Lower leg skin (tissue), 3 donors: ENCODE data around the gene RASSF9.

Experiments used
- POLR2A ChIP-seq, 2 donors: fragments of 450-650 bp; IDR thresholded peaks; one replicate each; pipeline ENCODE4 v1.6.1; 2016 to 2017; ENCODE audit warnings: antibody characterized with exemption in 2 of 2, mild to moderate bottlenecking in 1 of 2, moderate library complexity in 1 of 2
- TF ChIP-seq, protein P1 (sequence below), 3 donors: fragments of 450-650 bp; IDR thresholded peaks; one replicate each; pipeline ENCODE4 v1.5.1; 2016; ENCODE audit warnings: antibody characterized with exemption in 3 of 3, mild to moderate bottlenecking in 3 of 3, moderate library complexity in 2 of 3

DNA sequence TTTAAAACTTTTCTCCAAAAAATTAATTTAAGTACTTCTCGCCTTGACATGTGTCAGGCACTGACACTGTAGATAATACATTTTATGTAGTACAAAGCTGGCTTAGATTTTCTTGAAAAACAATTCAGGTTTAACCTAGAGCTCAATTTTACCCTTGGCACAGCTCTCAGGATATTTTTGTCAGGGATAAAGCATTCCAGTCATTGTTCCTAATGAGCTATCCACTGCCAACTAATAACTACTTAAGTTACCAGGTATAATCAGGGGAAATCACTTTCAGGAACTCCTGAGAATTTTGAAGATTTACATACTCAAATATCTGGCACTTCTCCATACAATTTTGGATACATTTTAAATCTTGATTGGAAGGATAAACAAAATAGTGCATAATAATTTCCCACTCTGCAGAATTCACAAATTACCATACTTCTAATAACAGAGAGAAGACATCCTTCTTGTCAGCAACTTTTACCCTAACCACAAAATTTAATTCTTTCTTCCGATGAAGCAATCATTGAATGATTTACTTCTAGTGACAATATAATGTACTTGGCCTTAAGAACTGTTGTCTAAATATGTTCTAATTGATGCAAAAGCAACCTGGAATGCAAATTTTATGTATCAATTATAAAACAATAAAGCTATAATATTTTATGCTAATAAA is 4.8 kb downstream of the RASSF9 start:
- no peak for TF ChIP-seq POLR2A (IDR thresholded peaks at IDR 0.05)
- TF ChIP-seq, protein P1, sequence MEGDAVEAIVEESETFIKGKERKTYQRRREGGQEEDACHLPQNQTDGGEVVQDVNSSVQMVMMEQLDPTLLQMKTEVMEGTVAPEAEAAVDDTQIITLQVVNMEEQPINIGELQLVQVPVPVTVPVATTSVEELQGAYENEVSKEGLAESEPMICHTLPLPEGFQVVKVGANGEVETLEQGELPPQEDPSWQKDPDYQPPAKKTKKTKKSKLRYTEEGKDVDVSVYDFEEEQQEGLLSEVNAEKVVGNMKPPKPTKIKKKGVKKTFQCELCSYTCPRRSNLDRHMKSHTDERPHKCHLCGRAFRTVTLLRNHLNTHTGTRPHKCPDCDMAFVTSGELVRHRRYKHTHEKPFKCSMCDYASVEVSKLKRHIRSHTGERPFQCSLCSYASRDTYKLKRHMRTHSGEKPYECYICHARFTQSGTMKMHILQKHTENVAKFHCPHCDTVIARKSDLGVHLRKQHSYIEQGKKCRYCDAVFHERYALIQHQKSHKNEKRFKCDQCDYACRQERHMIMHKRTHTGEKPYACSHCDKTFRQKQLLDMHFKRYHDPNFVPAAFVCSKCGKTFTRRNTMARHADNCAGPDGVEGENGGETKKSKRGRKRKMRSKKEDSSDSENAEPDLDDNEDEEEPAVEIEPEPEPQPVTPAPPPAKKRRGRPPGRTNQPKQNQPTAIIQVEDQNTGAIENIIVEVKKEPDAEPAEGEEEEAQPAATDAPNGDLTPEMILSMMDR (IDR thresholded peaks at IDR 0.05) = no peak
